ENCODE measurements around the gene EDRF1.

Gene EDRF1

DNA sequence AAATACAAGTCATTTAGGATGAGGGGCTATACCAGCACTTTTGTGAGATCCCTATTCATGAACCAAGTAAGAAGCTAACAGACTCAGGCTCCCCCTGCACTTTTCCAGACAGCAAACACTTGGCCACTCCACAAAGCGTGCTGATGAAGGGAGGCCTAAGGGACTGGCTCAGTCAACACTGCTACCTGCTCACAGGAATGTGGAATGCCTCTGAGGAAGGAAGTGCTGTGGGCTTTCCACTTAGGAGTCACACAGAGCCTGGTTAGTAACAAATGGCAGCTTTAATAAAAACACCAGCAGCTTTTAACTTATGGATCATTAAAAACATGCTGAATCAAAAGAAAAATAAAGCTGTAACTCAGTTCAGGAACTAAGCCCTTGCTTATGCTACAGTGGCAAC, 88.5 kb downstream of the EDRF1 start:
- H3K4me3 ChIP-seq (replicated peaks in 1 of 2; ENCODE audit: low read depth in 2 of 2, low read length in 2 of 2): no peak overlapping the region
- no peak for DNase-seq (ENCODE audit: low read depth in 2 of 2)
- TF ChIP-seq, protein P1, sequence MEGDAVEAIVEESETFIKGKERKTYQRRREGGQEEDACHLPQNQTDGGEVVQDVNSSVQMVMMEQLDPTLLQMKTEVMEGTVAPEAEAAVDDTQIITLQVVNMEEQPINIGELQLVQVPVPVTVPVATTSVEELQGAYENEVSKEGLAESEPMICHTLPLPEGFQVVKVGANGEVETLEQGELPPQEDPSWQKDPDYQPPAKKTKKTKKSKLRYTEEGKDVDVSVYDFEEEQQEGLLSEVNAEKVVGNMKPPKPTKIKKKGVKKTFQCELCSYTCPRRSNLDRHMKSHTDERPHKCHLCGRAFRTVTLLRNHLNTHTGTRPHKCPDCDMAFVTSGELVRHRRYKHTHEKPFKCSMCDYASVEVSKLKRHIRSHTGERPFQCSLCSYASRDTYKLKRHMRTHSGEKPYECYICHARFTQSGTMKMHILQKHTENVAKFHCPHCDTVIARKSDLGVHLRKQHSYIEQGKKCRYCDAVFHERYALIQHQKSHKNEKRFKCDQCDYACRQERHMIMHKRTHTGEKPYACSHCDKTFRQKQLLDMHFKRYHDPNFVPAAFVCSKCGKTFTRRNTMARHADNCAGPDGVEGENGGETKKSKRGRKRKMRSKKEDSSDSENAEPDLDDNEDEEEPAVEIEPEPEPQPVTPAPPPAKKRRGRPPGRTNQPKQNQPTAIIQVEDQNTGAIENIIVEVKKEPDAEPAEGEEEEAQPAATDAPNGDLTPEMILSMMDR (IDR thresholded peaks at IDR 0.05; ENCODE audit: low read depth, low read length): no peak

DNA sequence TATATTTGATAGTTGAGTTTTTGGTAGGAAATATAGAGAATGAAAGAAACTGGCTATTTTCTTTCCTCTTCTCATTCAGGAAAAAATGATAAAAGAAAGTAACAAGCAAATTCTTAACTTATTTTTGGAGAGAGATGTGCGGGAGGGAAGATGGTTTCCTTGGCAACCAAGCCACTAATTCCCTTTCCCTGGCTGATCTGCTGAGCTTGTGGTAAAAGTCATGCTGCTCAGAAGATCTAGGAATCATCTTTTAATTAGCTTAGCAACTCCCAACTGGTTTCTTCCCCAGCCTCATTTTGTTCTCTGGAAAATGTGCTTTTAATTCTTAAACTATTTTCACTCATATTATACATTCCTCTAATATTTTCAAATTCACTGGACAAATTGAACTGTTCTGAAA, 91.7 kb downstream of the EDRF1 start:
- no peak for DNase-seq (ENCODE audit: low read depth in 2 of 2)
- H3K4me3 ChIP-seq (replicated peaks in 1 of 2; ENCODE audit: low read depth in 2 of 2, low read length in 2 of 2): no peak overlapping the region
- TF ChIP-seq, protein P1 (IDR thresholded peaks at IDR 0.05; ENCODE audit: low read depth, low read length): no peak

GRCh38 chr10:125812128-125812750, 92.7 kb downstream of the EDRF1 start:
- no peak overlapping the region for H3K4me3 ChIP-seq (replicated peaks in 1 of 2; ENCODE audit: low read depth in 2 of 2, low read length in 2 of 2)
- peak; percentile 16 to 54 for DNase-seq (ENCODE audit: low read depth in 2 of 2)
- TF ChIP-seq, protein P1 (IDR thresholded peaks at IDR 0.05; ENCODE audit: low read depth, low read length): no peak
